NCI-H2081 treated with DMSO at 0.1 percent for 48 hours (cell line): ENCODE data around the gene FAM174C.

Experiments
- DNase-seq: peaks from one replicate; lab custom pipeline; 2025; lab: John Stamatoyannopoulos, UW

The FAM174C gene

DNA sequence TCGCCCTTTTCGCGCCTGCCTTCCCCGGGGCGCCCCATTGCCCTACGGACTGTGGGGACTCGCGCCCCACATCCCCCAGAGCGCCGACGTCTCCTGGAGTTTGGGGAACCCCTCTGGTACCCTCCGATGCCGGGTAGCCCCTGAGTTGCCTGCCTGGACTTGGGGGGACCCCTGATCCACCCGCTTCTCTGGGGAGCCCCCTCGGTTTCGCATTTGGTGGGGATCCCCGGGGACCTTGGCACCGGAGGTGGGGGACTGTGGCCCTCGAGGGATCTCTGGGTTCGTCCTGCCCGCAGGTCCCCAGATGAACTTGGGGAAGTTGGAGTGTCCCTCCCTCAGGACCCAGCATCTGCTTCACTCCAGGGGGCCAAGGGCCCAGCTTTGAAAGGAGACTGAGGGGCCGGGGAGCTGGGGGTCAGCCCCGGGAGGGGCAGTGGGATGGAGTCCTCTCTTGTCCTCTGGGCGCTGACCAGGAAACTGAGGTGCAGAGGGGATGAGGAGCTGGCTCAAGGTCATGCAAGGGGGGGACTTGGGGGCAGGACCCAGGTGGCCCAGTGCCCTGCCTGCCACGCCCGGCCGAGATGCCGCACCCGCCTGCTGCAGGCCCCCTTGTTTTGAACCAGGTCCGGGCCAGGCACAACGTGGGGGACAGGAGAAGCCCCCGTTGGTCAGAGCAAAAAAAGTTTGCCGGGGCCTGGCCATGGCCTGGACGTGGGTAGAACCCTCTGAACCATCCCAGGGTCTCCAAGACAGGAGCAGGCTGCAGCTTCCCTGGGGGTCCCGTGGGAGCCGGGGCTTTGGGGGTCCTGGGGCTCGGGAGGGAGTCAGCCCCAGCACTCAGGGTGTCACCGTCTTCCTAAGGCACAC is 11.4 kb downstream of the FAM174C start:
- no peak for DNase-seq

DNA sequence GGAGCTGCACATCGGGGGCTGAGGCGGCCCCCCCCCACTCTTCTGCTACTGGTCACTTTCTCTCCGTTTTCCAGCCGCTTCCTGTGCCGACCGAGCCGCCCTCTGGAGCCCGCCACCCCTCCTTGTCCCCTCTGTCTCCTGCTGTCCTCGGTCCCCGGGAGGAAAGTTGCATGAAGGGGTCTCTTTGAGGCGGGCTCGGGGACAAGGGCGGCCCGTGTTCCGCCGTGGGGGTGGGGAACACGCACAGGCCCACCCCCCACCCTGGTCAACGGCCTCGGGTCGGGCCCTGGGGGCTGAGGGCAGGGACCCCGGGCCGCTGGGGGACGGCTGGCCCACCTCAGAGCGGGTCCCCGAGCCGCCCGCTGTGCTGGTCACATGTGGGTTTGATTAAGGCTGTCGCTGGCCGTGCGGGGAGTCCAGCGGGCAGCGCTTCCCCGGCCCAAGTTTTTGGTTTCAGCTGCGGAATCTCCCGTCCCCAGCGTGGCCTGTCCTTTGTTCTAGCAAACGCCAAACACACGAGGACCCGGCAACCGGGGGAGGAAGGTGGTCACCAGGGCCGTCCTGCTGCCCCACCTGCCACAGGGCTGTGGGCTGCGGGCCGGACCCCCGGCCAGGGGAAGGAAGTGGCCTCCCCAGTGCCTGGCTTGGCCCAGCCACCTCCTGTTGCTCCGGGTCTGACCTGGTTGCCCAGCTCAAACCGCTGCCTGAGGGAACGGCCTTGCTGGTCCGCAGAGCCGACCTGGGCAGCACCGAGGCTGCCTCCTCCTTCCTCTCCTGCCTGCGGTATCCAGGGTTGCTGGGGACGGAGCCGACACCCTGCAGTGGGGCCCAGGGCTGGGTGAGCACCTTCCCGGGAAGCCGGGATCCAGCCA is 12.3 kb downstream of the FAM174C start:
- no peak for DNase-seq

DNA sequence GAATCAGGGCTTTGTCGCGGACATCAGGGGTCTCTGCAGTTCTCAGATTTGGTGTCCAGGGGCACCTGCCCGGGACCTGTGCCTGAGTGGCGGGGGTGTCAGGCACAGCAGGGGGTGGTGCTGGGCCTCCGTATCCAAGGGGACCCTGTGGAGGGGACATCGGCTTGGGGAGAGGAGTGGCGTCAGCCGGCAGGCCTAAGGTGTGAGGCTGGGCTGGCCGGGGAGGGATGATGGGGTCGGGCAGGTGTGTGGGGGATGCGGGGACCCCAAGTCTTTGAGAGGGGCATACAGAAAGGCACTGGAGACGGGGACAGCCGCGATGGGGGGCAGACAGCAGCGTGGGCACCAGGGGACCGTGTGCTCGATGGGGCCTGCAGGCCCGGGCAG is 12.9 kb downstream of the FAM174C start:
- DNase-seq, result no peak

DNA sequence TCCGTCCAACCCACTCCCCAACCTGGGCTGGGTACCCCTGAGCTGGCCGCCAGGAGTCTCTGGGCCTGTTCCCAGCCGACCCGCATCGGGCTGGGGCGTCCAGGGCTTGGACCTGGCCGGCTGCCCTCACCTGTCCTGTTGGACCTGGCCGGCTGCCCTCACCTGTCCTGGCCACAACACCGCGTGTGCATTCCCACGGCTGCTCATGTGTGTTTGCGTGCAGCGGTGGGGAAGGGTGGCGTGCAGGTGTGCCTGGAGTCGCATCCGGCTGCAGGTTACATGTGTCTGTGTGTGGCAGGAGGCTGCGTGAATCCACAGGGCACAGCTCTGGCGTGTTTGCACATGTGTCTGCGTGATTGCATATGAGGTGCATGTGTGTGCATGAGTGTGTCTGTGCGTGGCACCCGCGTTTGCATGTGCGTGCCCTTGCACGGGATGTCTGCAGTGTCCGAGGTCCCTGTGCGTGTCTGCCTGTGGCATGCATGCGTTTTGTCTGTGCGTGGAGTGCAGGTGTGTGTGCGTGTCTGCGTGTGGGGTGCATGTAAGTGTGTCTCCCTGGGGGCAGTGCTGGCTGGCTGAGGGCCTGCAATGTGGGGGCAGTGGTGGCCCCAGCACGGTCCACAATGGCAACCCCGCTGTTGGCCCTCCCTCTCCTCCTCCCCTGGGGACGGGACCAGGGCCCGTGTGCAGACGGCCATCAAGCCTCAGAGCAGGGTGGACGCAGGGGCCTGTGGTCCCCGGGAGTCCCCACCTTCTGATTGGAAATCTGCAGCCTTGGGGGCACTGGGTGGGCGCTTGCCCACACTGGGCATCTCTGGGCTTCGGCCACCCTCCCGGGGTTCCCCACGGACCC is 13.7 kb downstream of the FAM174C start:
- no peak for DNase-seq

DNA sequence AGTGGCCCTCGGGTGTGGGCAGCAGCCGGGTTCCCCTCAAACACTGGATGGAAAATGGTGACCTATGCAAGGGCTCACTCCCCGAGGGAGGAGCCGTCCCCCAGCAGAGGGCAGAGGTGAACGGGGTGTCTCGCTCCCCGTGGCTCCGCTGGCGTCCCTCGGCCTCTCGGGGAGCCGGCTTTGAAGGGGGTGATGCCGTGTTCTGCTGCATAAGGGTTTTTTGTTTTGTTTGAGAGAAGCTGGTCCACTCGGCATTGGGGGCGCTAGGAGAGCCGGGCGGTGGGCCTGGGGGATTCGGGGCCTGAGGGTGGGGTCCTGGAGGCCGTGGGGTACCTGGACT is 14.3 kb downstream of the FAM174C start:
- DNase-seq, result no peak

DNA sequence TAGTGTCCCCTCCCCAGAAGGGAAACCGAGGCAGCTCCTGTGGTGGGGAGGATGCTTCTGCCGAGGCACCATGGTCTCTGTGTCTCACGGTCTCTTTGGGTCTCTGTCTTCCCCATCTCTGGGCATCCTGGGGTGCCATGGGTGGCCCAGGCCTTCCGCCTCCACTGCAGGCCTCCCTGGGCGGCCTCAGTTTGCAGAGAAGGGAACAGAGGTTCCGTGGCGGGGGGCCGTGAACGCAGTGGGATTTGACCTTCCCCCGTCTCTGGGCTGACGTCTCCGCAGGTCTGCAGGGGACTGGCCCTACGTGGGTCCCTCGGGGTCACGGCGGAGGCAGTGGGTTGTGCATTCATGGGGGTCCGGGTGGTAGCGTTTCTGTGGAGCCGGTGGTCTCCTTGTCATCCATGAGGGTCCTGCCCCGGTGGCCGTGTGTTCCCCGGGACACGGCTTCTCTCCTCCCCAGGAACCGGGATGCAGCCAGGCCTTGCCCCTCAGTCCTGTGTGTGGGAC is 14.9 kb downstream of the FAM174C start:
- DNase-seq, result no peak

DNA sequence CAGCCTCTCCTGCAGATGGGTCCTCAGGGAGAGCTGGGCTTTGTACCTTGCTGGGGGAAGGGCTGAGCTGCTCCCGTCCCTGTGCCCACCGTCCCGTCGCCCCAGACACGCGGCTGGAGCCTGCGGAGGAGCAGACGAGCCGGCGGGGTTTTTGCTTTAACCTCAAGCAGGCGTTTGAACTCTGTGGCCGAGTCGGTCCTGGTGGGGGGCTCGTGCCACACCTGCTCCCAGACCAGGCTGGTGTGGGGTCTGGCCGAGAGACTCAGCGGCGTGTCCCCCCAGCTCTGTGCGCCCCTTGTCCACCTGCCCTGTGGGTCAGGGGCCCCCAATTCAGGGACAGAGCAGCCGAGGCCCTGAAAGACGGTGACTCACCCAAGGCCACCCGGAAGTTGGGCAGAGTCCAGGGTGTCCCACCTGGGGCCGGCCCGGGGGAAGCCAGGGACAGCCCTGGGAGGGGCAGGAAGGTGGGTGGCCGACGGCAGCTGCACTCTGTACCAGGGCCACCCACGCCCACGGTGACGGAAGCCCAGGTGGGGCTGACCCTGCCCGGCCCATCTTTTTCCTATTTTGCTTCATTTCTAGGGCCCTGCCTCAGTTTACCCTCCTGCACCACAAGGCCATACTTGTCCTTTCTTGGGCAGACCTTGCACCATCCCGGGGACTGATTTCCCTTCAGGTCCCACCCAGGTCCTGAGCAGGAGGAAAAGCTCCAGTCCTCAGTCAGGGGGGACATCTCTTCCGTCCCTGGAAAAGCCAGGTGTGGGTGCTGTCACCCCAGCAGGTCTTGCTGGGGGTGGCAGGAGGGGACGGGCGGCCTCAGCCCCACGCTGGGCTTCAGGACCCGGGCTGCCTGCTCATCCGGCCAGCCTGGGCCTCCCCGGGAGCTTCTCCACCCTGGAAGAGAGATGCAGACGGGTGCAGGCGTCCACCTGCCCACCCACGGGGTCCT is 15.6 kb downstream of the FAM174C start:
- DNase-seq, result no peak

DNA sequence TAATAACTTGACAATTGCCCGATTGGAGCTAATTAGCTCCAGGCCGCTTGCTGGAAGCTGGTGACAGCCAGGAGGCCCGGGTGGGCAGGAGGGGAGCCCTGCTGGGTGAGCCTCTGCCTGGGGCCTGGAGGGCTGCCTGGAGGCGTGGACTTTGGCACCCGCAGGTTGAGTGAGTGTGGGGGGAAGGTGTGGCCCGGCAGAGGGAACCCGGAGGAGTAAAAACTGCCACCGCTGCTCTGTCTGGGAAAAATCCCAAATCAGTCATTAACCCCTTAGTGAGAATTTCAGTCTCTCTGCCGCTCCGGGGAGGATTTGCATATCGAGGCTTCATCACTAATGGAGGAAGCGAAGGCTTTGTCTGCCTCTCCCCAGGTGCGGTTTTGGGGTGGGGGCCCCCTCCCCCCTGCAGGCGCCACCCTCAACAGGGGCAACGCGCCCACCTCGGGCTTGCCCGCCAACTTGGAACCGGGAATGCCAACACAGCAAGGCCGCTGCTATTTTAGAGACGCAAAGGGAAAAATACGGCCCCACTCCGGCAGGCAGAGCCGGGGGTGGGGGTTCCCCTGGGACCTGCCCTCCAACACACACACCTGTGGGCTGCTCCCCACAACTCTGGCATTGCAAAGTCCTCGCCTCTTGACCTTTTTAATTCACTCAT is 16.6 kb downstream of the FAM174C start:
- DNase-seq, result no peak

DNA sequence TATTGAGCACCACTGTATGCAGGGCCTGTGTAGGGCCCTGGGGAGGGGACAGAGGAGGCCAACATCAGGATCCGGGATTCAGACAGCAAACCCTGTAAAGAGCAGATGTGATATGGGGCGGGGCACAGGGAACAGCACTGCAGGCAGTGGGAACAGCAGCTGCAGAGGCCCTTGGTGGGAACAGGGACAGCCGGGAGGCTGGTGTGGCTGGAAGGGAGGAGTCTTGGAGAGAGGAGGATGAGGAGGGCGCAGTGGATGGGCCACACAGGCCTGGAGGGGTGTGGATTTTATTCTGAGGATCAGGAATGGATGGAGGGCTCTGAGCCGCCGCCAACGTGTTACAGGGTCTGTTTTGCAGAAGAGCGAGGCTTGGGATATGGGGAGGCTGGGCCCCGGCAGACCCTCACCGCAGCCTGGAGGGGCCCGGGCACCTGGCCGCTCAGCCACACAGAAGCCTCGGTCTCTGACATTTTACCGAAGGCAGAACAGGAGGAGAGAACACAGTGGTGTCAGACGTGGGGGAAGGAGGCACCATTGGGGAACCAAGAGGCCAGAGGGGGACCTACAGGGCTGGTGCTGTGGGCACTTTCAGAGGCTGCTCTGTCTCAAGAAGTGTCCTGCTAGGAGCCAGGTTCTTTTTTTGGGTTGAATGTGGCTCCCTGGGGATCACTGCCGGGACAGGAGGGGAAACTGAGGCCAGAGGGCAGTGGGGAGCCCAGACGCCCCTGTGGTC is 17.3 kb downstream of the FAM174C start:
- no peak for DNase-seq

DNA sequence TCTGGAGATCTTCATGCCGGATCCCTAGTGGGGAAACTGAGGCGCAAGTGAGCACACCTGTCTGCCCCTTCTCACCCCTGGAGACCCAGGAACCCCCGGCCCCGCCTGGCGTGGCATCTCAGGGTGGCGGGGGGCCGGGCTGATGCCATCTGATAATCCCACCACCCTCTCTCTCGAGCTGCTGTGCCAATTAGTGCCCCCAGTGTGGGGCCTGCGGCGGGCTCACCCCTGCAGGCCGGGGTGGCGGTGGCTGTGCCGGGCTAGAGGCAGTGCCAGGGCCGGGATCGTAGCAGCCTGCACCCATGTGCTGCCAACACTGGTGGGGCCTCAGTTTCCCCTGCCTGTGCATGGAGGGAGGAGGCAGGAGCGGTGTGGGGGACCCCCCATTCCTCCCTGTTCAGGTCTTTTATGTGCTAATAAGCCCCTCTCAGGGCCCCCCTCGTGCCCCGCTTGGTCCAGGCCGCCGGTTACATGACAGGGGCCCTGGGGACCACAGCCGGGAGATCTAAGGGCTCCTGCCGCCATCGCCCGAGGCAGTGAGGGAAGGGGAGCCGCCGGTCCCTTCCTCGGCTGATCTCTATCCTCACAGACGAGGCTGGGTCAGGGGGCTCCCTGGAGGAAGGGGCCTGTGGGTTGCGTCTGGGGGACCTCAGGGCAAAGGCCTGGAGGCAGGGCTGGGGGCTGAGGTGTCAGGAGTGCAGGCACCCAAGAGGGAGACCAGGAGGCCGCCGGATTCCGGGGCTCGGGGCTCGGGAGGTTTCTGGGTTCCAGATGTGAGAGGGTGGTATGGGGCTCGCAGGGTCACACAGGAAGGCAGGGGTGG is 18.7 kb downstream of the FAM174C start:
- no peak for DNase-seq

DNA sequence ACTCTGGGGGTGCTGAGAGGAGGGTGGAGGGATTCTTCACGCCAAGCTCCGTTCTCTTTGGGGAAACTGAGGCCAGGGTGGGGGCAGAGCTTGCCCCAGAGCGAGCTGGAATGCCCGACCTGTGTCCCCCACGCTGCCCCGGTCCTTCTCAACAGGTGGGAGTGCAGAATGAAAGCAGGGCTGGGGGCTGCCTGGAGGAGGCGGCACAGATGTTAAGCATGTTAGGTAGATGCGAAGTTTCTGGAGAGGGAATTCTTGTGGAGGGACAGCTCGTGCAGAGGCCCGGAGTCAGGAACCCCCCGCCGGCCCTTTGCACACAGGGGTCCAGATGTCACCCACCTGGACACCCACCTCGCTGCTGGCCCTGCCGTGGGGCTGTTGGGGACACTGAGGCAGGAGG is 19.4 kb downstream of the FAM174C start:
- DNase-seq, result no peak

DNA sequence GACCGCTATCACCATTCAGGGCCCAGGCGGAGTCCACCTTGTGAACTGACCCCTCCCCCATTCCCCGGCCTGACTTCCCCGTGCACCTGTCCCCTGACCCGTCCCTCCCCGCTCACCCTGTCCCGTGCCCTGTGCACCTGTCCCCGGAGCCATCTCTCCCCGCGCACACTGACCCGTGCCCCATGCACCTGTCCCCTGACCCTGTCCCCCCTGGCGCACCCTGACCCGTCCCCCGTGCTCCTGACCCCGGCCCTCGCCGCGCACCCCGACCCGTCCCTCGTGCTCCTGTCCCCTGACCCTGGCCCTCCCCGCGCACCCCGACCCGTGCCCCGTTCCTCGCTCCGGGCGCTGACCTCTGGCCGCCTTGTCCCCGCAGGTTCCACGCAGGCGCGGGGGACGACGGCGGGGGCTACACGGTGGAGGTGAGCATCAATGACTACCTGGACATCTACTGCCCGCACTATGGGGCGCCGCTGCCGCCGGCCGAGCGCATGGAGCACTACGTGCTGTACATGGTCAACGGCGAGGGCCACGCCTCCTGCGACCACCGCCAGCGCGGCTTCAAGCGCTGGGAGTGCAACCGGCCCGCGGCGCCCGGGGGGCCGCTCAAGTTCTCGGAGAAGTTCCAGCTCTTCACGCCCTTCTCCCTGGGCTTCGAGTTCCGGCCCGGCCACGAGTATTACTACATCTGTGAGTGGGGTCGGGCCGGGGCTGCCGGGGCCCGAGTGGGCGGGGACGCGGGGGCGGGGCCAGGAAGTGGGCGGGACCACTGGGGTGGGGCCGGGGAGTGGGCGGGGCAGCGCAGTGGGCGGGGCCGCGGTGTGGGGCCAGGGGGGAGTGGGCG is 20.1 kb downstream of the FAM174C start:
- no peak for DNase-seq

DNA sequence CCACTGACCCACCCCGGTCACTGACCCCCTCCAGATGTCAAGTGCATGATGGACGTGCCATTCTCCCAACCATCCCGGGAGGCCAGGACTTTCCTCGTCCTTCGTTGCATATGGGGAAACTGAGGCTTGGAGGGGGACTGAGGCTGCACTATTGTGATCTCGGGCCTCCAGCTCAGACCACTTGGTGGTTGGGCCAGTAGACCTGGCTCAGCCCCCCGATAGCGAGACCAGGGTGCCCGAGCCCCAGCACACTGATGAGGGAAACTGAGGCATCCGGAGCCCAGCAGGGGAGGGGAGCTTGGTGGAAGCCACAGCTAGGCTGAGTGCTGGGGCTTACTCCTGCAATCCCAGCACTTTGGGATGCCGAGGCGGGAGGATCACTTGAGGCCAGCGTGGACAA is 20.7 kb downstream of the FAM174C start:
- DNase-seq, result no peak

DNA sequence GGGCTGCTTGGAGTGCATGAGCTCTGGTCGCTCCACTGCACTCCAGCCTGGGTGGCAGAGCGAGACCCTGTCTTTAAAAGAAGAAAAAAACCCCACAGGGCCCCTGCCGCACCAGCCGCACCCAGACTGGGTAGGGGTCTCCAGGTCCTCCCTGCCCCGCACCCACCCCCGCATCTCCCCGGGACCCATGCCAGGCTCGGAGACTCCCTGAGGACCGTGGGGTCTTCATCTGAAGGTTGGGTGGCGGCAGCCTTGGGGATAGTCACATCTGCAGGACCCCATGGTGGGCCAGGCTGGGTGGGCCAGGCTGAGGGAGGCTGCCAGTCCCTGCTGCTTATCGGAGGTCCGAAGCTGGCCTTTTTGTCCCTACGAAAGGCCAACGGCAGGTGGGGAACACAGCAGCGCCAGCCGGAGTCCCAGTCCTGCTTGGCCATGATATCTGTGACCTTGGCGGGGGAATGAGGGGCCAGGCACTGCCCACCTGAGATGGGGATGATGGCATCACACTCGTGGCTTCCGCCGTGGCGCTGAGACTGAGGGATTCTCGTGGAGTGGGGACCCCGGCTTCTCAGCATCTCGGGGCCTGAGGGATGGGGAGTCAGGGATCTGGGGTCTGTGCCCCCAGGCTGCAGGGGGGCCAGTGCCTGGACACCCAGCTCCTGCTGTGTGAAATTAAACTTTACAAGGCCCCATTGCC is 21.4 kb downstream of the FAM174C start:
- no peak for DNase-seq

DNA sequence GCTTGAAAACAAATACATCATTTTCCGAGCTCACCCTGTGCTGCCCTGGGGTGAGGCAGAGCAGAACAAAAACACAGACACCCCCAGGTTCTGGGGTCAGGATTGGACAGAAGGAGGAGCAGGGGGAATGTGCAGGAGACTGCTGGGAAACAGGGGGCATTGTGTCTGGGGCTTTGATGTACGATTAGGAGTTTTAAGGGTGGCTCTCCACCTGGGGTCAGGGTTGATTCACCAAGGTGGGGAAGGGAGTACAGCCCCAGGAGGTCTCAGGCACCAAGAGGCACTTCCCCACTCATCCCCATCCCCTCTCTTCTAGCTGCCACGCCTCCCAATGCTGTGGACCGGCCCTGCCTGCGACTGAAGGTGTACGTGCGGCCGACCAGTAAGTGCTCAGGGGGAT is 22.9 kb downstream of the FAM174C start:
- DNase-seq, result no peak

DNA sequence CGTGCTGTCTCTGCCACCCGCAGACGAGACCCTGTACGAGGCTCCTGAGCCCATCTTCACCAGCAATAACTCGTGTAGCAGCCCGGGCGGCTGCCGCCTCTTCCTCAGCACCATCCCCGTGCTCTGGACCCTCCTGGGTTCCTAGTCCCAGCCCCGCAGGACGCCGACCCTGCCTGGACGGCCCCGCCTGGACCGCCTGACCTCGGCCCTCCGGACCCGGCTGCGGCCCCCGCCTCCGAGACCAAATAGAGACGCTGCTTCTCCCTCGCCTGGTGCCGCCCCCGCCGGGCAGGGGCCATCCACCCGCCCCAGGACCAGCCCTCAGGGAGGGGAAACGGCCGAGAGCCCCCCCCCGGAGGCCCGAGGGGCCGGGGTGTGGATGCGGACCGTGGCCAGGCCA is 24.5 kb downstream of the FAM174C start:
- no peak for DNase-seq

DNA sequence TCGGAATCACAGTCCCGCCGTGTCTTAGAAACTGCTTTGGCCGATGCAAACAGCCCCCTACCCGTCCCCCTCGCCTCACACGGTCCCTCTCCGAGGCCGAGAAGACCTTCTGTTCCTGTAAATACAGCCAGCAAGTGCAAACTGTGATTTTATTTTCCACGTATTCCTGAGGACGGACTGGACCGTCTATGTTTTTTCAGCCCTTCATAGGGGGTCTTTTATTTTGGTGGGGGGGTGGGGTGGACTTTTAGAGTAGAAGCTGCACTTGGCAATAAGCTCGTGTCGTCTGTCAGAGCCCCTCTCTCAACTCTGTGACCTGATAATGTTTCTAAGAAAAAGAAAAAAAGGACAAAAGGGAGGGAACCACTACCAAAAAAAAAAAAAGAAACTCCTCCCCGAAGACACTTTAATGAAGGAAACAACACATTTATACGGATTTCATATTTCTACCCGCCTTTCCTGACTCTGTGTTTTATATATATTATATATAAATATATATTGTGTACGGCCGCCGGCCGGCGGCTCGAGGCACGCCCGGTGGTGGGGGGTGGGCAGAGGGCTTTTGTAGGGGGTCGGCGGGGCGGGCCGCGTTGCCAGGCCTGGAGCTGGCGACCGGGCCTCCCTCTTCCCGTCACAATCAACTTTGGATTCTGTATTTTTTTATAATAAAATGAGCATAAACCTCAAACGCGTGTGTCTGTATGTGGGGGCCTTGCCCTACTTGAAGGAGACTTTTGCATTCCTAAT is 25.6 kb downstream of the FAM174C start:
- no peak for DNase-seq
